Measurements from ENCODE around the gene MRPS16.

DNA sequence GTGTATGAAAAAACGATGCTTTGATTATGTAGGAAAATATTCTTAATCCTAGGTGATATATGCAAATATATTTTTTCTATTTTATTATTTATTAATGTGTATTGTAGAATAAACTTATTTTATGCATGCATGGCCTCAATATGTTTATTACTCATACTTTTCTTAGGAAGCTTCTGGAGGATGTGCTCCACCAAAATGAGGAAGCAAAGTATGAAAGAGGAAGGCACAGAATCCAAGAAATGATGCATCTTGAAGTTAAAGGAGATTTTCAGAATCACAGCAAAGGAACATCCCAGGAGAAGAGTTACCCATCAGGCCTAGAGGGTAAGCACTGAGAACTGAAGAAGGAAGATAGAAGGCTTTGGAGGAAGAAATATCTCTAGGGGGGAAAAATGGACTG is 35.0 kb upstream of the MRPS16 start:
- TF ChIP-seq, protein P1, sequence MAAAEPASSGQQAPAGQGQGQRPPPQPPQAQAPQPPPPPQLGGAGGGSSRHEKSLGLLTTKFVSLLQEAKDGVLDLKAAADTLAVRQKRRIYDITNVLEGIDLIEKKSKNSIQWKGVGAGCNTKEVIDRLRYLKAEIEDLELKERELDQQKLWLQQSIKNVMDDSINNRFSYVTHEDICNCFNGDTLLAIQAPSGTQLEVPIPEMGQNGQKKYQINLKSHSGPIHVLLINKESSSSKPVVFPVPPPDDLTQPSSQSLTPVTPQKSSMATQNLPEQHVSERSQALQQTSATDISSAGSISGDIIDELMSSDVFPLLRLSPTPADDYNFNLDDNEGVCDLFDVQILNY (CRISPR knock-in tag; IDR thresholded peaks at IDR 0.05) = no peak
- TF ChIP-seq, protein P2, sequence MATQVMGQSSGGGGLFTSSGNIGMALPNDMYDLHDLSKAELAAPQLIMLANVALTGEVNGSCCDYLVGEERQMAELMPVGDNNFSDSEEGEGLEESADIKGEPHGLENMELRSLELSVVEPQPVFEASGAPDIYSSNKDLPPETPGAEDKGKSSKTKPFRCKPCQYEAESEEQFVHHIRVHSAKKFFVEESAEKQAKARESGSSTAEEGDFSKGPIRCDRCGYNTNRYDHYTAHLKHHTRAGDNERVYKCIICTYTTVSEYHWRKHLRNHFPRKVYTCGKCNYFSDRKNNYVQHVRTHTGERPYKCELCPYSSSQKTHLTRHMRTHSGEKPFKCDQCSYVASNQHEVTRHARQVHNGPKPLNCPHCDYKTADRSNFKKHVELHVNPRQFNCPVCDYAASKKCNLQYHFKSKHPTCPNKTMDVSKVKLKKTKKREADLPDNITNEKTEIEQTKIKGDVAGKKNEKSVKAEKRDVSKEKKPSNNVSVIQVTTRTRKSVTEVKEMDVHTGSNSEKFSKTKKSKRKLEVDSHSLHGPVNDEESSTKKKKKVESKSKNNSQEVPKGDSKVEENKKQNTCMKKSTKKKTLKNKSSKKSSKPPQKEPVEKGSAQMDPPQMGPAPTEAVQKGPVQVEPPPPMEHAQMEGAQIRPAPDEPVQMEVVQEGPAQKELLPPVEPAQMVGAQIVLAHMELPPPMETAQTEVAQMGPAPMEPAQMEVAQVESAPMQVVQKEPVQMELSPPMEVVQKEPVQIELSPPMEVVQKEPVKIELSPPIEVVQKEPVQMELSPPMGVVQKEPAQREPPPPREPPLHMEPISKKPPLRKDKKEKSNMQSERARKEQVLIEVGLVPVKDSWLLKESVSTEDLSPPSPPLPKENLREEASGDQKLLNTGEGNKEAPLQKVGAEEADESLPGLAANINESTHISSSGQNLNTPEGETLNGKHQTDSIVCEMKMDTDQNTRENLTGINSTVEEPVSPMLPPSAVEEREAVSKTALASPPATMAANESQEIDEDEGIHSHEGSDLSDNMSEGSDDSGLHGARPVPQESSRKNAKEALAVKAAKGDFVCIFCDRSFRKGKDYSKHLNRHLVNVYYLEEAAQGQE (IDR thresholded peaks at IDR 0.05; ENCODE audit: borderline replicate concordance) = no peak
- TF ChIP-seq, protein P2 (CRISPR knock-in tag; IDR thresholded peaks at IDR 0.05; ENCODE audit: low read depth) = no peak
- TF ChIP-seq, protein P3, sequence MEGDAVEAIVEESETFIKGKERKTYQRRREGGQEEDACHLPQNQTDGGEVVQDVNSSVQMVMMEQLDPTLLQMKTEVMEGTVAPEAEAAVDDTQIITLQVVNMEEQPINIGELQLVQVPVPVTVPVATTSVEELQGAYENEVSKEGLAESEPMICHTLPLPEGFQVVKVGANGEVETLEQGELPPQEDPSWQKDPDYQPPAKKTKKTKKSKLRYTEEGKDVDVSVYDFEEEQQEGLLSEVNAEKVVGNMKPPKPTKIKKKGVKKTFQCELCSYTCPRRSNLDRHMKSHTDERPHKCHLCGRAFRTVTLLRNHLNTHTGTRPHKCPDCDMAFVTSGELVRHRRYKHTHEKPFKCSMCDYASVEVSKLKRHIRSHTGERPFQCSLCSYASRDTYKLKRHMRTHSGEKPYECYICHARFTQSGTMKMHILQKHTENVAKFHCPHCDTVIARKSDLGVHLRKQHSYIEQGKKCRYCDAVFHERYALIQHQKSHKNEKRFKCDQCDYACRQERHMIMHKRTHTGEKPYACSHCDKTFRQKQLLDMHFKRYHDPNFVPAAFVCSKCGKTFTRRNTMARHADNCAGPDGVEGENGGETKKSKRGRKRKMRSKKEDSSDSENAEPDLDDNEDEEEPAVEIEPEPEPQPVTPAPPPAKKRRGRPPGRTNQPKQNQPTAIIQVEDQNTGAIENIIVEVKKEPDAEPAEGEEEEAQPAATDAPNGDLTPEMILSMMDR (IDR thresholded peaks at IDR 0.05 in 2 of 3, conservative IDR thresholded peaks at IDR 0.05 in 1 of 3; ENCODE audit: insufficient read depth in 2 of 3, low read depth in 1 of 3, low read length in 3 of 3) = no peak
- TF ChIP-seq, protein P4, sequence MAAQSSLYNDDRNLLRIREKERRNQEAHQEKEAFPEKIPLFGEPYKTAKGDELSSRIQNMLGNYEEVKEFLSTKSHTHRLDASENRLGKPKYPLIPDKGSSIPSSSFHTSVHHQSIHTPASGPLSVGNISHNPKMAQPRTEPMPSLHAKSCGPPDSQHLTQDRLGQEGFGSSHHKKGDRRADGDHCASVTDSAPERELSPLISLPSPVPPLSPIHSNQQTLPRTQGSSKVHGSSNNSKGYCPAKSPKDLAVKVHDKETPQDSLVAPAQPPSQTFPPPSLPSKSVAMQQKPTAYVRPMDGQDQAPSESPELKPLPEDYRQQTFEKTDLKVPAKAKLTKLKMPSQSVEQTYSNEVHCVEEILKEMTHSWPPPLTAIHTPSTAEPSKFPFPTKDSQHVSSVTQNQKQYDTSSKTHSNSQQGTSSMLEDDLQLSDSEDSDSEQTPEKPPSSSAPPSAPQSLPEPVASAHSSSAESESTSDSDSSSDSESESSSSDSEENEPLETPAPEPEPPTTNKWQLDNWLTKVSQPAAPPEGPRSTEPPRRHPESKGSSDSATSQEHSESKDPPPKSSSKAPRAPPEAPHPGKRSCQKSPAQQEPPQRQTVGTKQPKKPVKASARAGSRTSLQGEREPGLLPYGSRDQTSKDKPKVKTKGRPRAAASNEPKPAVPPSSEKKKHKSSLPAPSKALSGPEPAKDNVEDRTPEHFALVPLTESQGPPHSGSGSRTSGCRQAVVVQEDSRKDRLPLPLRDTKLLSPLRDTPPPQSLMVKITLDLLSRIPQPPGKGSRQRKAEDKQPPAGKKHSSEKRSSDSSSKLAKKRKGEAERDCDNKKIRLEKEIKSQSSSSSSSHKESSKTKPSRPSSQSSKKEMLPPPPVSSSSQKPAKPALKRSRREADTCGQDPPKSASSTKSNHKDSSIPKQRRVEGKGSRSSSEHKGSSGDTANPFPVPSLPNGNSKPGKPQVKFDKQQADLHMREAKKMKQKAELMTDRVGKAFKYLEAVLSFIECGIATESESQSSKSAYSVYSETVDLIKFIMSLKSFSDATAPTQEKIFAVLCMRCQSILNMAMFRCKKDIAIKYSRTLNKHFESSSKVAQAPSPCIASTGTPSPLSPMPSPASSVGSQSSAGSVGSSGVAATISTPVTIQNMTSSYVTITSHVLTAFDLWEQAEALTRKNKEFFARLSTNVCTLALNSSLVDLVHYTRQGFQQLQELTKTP (IDR thresholded peaks at IDR 0.05; ENCODE audit: low read depth in 1 of 2, partially characterized antibody in 2 of 2) = no peak
- TF ChIP-seq ELF4 (CRISPR knock-in tag; IDR thresholded peaks at IDR 0.05) = no peak
- TF ChIP-seq NR1H2 (CRISPR knock-in tag; IDR thresholded peaks at IDR 0.05) = no peak
- no peak for TF ChIP-seq CSDE1 (IDR thresholded peaks at IDR 0.05)
- no peak for TF ChIP-seq HNRNPL (IDR thresholded peaks at IDR 0.05; ENCODE audit: low read depth, low read length)
- TF ChIP-seq, protein P5, sequence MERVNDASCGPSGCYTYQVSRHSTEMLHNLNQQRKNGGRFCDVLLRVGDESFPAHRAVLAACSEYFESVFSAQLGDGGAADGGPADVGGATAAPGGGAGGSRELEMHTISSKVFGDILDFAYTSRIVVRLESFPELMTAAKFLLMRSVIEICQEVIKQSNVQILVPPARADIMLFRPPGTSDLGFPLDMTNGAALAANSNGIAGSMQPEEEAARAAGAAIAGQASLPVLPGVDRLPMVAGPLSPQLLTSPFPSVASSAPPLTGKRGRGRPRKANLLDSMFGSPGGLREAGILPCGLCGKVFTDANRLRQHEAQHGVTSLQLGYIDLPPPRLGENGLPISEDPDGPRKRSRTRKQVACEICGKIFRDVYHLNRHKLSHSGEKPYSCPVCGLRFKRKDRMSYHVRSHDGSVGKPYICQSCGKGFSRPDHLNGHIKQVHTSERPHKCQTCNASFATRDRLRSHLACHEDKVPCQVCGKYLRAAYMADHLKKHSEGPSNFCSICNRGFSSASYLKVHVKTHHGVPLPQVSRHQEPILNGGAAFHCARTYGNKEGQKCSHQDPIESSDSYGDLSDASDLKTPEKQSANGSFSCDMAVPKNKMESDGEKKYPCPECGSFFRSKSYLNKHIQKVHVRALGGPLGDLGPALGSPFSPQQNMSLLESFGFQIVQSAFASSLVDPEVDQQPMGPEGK (CRISPR knock-in tag; IDR thresholded peaks at IDR 0.05; ENCODE audit: borderline replicate concordance) = no peak
- no peak for TF ChIP-seq MAZ (CRISPR knock-in tag; conservative IDR thresholded peaks at IDR 0.05 in 1 of 2, IDR thresholded peaks at IDR 0.05 in 1 of 2)
- no peak for TF ChIP-seq CHD1 (IDR thresholded peaks at IDR 0.05; ENCODE audit: low read length)
- TF ChIP-seq ZBTB17 (CRISPR knock-in tag; IDR thresholded peaks at IDR 0.05) = no peak
- TF ChIP-seq DACH1 (IDR thresholded peaks at IDR 0.05; ENCODE audit: partially characterized antibody) = no peak
- no peak for TF ChIP-seq RBM15 (IDR thresholded peaks at IDR 0.05; ENCODE audit: insufficient read depth, low read length)
